ENCODE data around the gene ECM1. TPM values are rescaled to one million over a fixed set of nuclear protein-coding genes. Genes with fewer than 3 reads are reported as not detected.
A peak's percentile ranks its signal among the peaks of the same experiment; 100 is the strongest.

The ECM1 gene
- total RNA-seq, 1 experiment from 2014 or later = 1.4 TPM

DNA sequence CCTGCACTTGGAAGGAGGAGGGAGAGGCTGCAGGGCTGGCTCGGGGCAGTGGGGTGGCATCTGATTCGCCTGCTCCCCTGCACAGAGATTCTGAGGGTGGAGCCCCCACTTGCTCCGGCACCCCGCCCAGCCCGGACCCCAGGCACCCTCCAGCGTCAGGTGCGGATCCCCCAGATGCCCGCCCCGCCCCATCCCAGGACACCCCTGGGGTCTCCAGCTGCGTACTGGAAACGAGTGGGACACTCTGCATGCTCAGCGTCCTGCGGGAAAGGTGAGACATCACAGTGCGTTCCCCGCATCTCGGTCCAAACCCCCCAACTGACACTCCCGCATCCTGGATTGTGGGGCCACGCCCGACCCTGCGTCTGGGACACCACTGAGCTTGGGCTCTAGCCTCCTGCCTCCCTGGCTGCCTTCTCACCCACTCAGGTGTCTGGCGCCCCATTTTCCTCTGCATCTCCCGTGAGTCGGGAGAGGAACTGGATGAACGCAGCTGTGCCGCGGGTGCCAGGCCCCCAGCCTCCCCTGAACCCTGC, 49.2 kb downstream of the ECM1 start:
- Mint-ChIP-seq H3K4me1 (peaks cover 22 to 35% of the 10 kb centered on the region in 2 experiments), H3K9me3 (no peaks in the 10 kb centered on the region), H3K4me3 (no peak overlapping the region), H3K36me3 (ENCODE audit: insufficient read depth in 1 of 3, low read depth in 3 of 3) (peaks cover 3 to 5% (median 5%) of the 10 kb centered on the region in 3 experiments; a peak in 5 of 7 replicates), H3K27me3 (ENCODE audit: low read depth) (peaks cover 2% of the 10 kb centered on the region; the same call in 1 of the 2 replicates), H3K27ac (0 out of 7 replicates have a peak overlapping the region, but pooled peaks of 1 of the 3 experiments have one; percentile 17)
- no peak overlapping the region for H4K91ac ChIP-seq (ENCODE audit: insufficient read length, low read depth, low read length)
- no peak overlapping the region for H2BK12ac ChIP-seq (ENCODE audit: insufficient read length, low read depth, low read length)
- no peaks in the 10 kb centered on the region for H3K27me3 ChIP-seq (ENCODE audit: insufficient read depth, low read length)
- H3T11ph ChIP-seq (ENCODE audit: low read length) = no peak overlapping the region
- no peak overlapping the region for H3K27ac ChIP-seq (ENCODE audit: insufficient read length, low read depth, low read length)
- H2BK15ac ChIP-seq (ENCODE audit: low read depth, low read length) = no peak overlapping the region
- no peak overlapping the region for H3K23ac ChIP-seq (ENCODE audit: insufficient read length, low read depth, low read length)
- no peak overlapping the region for H3K9ac ChIP-seq (ENCODE audit: extremely low read depth, insufficient read length, low read length)
- H2BK20ac ChIP-seq (ENCODE audit: low read depth, low read length, poor library complexity, severe bottlenecking) = no peak overlapping the region
- H2BK5ac ChIP-seq (ENCODE audit: insufficient read length, low read length) = no peak overlapping the region
- peaks cover 3% of the 10 kb centered on the region; the same call in 1 of the 2 replicates for H3K4me1 ChIP-seq (ENCODE audit: insufficient read depth, low read length)
- H3K18ac ChIP-seq (ENCODE audit: insufficient read length, low read depth, low read length) = no peak overlapping the region
- H2AK5ac ChIP-seq (ENCODE audit: insufficient read length, low read length) = no peak overlapping the region
- H4K20me1 ChIP-seq (ENCODE audit: control insufficient read depth, insufficient read depth, insufficient read length) = no peaks in the 10 kb centered on the region
- no CpG with 5 or more reads among the region's 26 CpGs for WGBS (ENCODE audit: extremely low coverage, insufficient read length, low lambda C conversion rate)
- H3K4me2 ChIP-seq (ENCODE audit: insufficient read depth, insufficient read length, low read length) = no peak overlapping the region
- no peak overlapping the region for H3K56ac ChIP-seq (ENCODE audit: insufficient read length, low read depth, low read length)
- H2BK120ac ChIP-seq (ENCODE audit: low read depth, low read length, poor library complexity, severe bottlenecking) = no peak overlapping the region
- H4K5ac ChIP-seq (ENCODE audit: insufficient read length, low read depth, low read length) = no peak overlapping the region
- no peak overlapping the region for H2AFZ ChIP-seq (ENCODE audit: low read length)
- TF ChIP-seq, protein P1, sequence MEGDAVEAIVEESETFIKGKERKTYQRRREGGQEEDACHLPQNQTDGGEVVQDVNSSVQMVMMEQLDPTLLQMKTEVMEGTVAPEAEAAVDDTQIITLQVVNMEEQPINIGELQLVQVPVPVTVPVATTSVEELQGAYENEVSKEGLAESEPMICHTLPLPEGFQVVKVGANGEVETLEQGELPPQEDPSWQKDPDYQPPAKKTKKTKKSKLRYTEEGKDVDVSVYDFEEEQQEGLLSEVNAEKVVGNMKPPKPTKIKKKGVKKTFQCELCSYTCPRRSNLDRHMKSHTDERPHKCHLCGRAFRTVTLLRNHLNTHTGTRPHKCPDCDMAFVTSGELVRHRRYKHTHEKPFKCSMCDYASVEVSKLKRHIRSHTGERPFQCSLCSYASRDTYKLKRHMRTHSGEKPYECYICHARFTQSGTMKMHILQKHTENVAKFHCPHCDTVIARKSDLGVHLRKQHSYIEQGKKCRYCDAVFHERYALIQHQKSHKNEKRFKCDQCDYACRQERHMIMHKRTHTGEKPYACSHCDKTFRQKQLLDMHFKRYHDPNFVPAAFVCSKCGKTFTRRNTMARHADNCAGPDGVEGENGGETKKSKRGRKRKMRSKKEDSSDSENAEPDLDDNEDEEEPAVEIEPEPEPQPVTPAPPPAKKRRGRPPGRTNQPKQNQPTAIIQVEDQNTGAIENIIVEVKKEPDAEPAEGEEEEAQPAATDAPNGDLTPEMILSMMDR (conservative IDR thresholded peaks at IDR 0.05) = no peak
- H3K14ac ChIP-seq (ENCODE audit: insufficient read depth, low read length) = no peak overlapping the region
- no peak overlapping the region for H4K8ac ChIP-seq (replicated peaks; ENCODE audit: insufficient read length, low read depth, low read length)
- no peak overlapping the region for H3K4ac ChIP-seq (ENCODE audit: low read depth, low read length)
- no peaks in the 10 kb centered on the region for H3K79me2 ChIP-seq (ENCODE audit: insufficient read depth, low read length)
- peak; percentile 26 for DNase-seq
- peaks cover 8% of the 10 kb centered on the region for H3K23me2 ChIP-seq (ENCODE audit: insufficient read length, low read depth, low read length, poor library complexity, severe bottlenecking)
- H3K9me3 ChIP-seq (ENCODE audit: control insufficient read depth, low read depth, low read length) = no peaks in the 10 kb centered on the region
- no peaks in the 10 kb centered on the region for H3K79me1 ChIP-seq (ENCODE audit: insufficient read depth, low read depth, low read length, poor library complexity, severe bottlenecking)

Data from H9 (cell line).